WTC11 (cell line): ENCODE data around the gene MRPL46.

Experiments used
- ATF3 ChIP-seq: sonication (generic); formaldehyde crosslinking; conservative IDR thresholded peaks from 2 replicates; pipeline ENCODE4 v1.8.1; 2022; ENCODE audit warnings: mild to moderate bottlenecking, missing genetic modification reagents
- CBFB ChIP-seq: sonication (generic); formaldehyde crosslinking; IDR thresholded peaks from 2 replicates; pipeline ENCODE4 v1.8.1; 2022; ENCODE audit warnings: mild to moderate bottlenecking, low read depth, missing genetic modification reagents
- CREB1 ChIP-seq: sonication (generic); formaldehyde crosslinking; IDR thresholded peaks from 2 replicates; pipeline ENCODE4 v1.8.0; 2023; ENCODE audit warnings: mild to moderate bottlenecking, missing genetic modification reagents
- CTCF ChIP-seq: fragments of 200-600 bp; IDR thresholded peaks from 2 replicates; pipeline ENCODE4 v1.8.0; 2022; ENCODE audit warnings: antibody characterized with exemption
- NFYB ChIP-seq: sonication (generic); formaldehyde crosslinking; conservative IDR thresholded peaks from 2 replicates; pipeline ENCODE4 v1.8.0; 2022; ENCODE audit warnings: low read depth, missing genetic modification reagents
- NR3C1 ChIP-seq: sonication (generic); formaldehyde crosslinking; conservative IDR thresholded peaks from 2 replicates; pipeline ENCODE4 v1.8.1; 2023; ENCODE audit warnings: low read depth, mild to moderate bottlenecking, missing genetic modification reagents
- SMAD4 ChIP-seq: sonication (generic); formaldehyde crosslinking; IDR thresholded peaks from 2 replicates; pipeline ENCODE4 v1.8.0; 2022; ENCODE audit warnings: mild to moderate bottlenecking, missing genetic modification reagents
- USF1 ChIP-seq: sonication (generic); formaldehyde crosslinking; IDR thresholded peaks from 2 replicates; pipeline ENCODE4 v1.8.0; 2022; ENCODE audit warnings: mild to moderate bottlenecking, missing genetic modification reagents
- ZBTB21 ChIP-seq: sonication (generic); formaldehyde crosslinking; IDR thresholded peaks from 2 replicates; pipeline ENCODE4 v1.8.1; 2023; ENCODE audit warnings: mild to moderate bottlenecking, missing genetic modification reagents, borderline replicate concordance
- ZBTB43 ChIP-seq: sonication (generic); formaldehyde crosslinking; IDR thresholded peaks from 2 replicates; pipeline ENCODE4 v1.8.1; 2023; ENCODE audit warnings: mild to moderate bottlenecking, missing genetic modification reagents
- TF ChIP-seq, protein P1 (sequence below): sonication (generic); formaldehyde crosslinking; IDR thresholded peaks from 2 replicates; pipeline ENCODE4 v1.8.0; 2022; ENCODE audit warnings: mild to moderate bottlenecking, missing genetic modification reagents
- TF ChIP-seq, protein P2 (sequence below): sonication (generic); formaldehyde crosslinking; IDR thresholded peaks from 2 replicates; pipeline ENCODE4 v1.8.1; 2023; ENCODE audit warnings: mild to moderate bottlenecking, missing genetic modification reagents

GRCh38 chr15:88504445-88504844 lies 37.3 kb upstream of the MRPL46 start:
- TF ChIP-seq CTCF: no peak
- TF ChIP-seq, protein P1, sequence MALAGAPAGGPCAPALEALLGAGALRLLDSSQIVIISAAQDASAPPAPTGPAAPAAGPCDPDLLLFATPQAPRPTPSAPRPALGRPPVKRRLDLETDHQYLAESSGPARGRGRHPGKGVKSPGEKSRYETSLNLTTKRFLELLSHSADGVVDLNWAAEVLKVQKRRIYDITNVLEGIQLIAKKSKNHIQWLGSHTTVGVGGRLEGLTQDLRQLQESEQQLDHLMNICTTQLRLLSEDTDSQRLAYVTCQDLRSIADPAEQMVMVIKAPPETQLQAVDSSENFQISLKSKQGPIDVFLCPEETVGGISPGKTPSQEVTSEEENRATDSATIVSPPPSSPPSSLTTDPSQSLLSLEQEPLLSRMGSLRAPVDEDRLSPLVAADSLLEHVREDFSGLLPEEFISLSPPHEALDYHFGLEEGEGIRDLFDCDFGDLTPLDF (CRISPR knock-in tag): no peak
- no peak for TF ChIP-seq CBFB (CRISPR knock-in tag)
- no peak for TF ChIP-seq ZBTB43
- TF ChIP-seq SMAD4: no peak
- TF ChIP-seq ZBTB21: no peak
- no peak for TF ChIP-seq USF1 (CRISPR knock-in tag)
- no peak for TF ChIP-seq NR3C1 (CRISPR knock-in tag)
- TF ChIP-seq CREB1 (CRISPR knock-in tag): no peak
- no peak for TF ChIP-seq NFYB
- no peak for TF ChIP-seq ATF3 (CRISPR knock-in tag)
- TF ChIP-seq, protein P2, sequence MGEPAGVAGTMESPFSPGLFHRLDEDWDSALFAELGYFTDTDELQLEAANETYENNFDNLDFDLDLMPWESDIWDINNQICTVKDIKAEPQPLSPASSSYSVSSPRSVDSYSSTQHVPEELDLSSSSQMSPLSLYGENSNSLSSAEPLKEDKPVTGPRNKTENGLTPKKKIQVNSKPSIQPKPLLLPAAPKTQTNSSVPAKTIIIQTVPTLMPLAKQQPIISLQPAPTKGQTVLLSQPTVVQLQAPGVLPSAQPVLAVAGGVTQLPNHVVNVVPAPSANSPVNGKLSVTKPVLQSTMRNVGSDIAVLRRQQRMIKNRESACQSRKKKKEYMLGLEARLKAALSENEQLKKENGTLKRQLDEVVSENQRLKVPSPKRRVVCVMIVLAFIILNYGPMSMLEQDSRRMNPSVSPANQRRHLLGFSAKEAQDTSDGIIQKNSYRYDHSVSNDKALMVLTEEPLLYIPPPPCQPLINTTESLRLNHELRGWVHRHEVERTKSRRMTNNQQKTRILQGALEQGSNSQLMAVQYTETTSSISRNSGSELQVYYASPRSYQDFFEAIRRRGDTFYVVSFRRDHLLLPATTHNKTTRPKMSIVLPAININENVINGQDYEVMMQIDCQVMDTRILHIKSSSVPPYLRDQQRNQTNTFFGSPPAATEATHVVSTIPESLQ (CRISPR knock-in tag): no peak
